AG10803 (cell line): ENCODE measurements around the gene SNAPC5.

ENCODE experiments used
- DNase-seq: peaks from one replicate; pipeline ENCODE4 v3.0.0; 2010; ENCODE audit warnings: low read depth
- H3K4me3 ChIP-seq: 2 replicates; pipeline ENCODE4 v1.5.1; 2011; ENCODE audit warnings: mild to moderate bottlenecking, low read length, control low read depth
- TF ChIP-seq, protein P1 (sequence below): conservative IDR thresholded peaks from 2 replicates; pipeline ENCODE4 v1.5.1; 2011; ENCODE audit warnings: mild to moderate bottlenecking, low read length, control low read depth, inconsistent platforms

Gene SNAPC5, protein sequence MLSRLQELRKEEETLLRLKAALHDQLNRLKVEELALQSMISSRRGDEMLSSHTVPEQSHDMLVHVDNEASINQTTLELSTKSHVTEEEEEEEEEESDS

DNA sequence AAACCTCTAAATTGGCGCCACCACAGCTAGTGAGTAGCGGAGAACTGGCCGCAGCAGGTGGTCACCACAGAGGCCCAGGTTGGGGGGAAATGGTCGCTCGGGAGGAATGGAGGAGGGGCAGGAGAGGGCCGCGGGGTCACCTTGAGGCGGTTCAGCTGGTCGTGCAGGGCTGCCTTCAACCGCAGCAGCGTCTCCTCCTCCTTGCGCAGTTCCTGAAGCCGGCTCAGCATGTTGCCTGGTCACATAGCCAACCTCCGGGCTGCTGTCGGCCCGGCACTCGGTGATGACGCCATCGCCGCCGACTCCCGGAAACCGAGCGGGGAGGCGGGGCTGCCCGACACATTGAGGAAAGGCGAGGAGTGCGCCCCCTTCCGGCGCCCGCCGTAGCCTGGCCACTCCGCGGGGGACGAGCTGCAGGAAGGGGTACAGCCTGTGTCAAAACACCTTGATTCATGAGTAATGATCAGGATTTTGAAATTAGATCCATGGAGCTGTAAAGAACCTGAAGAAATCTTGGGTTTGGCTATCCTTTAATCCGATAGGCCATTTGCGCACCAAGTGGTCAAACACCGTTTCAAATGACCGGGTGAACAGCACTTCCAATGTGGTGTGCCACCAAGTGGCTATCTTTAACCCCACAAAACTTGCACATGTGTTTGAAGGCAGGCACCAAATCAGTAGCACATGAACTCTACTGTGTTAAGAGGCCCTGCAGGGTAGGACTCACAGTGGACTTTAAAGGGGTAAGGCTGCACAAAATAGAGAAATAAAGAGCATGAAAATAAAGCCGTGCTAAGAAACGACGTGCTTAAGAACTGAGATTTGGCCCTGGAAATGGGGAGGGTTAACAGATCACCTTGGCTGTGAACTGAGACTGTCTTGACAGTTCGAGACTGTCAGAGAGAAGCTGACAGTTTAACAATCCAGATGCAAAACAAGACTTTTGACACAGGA, at the start of gene SNAPC5:
TSS of gene SNAPC5 (minus strand) at position 261 of the 954 bp plus-strand sequence. CDS start at position 230, 31 bp downstream.
- TF ChIP-seq, protein P1, sequence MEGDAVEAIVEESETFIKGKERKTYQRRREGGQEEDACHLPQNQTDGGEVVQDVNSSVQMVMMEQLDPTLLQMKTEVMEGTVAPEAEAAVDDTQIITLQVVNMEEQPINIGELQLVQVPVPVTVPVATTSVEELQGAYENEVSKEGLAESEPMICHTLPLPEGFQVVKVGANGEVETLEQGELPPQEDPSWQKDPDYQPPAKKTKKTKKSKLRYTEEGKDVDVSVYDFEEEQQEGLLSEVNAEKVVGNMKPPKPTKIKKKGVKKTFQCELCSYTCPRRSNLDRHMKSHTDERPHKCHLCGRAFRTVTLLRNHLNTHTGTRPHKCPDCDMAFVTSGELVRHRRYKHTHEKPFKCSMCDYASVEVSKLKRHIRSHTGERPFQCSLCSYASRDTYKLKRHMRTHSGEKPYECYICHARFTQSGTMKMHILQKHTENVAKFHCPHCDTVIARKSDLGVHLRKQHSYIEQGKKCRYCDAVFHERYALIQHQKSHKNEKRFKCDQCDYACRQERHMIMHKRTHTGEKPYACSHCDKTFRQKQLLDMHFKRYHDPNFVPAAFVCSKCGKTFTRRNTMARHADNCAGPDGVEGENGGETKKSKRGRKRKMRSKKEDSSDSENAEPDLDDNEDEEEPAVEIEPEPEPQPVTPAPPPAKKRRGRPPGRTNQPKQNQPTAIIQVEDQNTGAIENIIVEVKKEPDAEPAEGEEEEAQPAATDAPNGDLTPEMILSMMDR, result peak; percentile 85
- H3K4me3 ChIP-seq, result peak within 1 kb of the TSS; percentile 85
- DNase-seq, result peak; percentile 91

DNA sequence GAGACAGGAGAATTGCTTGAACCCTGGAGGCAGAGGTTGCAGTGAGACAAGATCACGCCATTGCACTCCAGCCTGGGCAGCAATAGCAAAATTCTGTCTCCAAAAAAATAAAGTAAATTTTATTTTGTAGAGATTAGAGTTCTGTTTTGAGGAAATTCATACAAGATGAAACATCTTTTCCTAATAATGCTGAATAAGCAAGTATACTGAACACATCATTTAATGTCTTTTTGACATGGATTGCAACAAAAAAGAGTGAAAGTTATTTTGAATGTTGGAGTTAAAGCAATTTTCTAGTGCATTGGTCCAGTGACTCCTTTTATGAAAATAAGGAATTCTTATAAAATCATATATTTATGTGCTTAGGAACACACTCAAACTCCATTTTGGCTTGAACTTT, 47.7 kb upstream of the SNAPC5 start:
- TF ChIP-seq, protein P1, result no peak

DNA sequence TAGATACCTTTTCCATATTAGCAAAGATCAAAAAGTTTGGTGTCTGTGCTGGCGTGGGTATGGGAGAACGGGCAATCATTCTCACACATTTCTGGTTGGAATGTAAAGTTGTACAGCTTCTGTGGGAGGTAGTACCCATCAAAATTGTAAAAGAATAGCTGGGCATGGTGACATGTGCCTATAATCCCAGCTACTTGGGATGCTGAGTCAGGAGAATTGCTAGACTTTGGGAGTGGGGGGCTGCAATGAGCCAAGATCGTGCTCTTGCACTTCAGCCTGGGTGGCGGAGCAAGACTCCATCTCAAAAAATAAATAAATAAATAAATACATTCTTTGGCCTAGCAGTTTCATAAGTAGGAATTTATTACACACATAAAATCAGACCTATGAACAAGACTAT, 45.3 kb upstream of the SNAPC5 start:
- DNase-seq, result no peak

More for the DNA sequence above, 47.7 kb upstream of the SNAPC5 start:
- no peak for DNase-seq
- no peak overlapping the region for H3K4me3 ChIP-seq

DNA sequence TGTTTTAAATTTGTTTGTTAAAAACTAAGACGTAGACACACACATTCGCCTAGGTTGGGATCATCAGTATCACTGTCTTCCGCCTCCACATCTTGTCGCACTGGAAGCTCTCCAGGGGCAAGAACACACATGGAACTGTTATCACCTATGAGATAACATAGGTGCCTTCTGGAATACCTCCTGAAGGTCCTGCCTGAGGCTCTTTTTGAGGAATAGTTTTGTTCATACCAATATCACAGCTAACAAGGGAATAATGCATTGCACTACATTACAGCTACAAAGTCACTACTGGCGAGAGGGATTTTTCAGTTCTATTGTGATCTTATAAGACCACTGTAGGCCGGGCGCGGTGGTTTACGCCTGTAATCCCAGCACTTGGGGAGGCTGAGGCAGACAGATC, 37.5 kb upstream of the SNAPC5 start:
- TF ChIP-seq, protein P1, result no peak
- no peak overlapping the region for H3K4me3 ChIP-seq
- DNase-seq, result no peak

More for the DNA sequence above, 45.3 kb upstream of the SNAPC5 start:
- H3K4me3 ChIP-seq, result no peak overlapping the region
- TF ChIP-seq, protein P1, result no peak

DNA sequence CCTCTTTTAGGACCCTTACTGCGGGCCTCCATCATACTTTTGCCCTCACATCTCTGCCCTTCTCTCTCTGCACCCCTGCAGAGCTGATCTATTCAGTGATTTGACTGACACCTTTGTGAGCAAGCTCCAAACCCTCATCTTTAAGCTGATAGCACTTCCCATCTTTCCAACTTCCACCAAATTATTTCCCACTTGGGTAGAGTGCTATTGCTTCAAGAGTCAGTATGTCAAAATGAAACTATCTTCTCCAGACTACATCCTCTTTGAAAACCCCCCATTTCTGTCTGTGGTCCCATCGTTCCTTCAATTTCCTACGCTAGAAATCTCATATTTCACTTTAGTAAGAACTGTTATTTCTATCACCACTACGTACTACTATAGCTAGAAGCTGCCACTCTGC, 27.3 kb upstream of the SNAPC5 start:
- H3K4me3 ChIP-seq, result no peak overlapping the region
- DNase-seq, result no peak
- TF ChIP-seq, protein P1, result no peak

DNA sequence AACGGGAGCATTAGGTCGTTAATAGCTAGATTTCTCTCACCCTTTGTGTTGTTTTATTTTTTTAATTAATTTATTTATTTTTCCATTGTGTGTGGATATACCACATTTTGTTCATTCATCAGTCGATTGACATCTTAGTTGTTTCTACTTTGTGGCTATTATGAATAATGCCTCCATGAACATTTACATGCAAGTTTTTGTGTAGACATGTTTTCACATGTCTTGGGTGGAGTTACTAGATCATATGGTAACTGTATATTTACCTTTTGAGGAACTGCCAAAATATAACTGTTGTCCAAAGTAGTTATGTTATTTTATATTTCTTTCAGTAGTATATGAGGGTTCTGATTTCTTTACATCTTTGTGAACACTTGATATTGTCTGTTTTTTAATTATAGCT, 26.4 kb upstream of the SNAPC5 start:
- DNase-seq, result no peak
- no peak overlapping the region for H3K4me3 ChIP-seq
- TF ChIP-seq, protein P1, result no peak

DNA sequence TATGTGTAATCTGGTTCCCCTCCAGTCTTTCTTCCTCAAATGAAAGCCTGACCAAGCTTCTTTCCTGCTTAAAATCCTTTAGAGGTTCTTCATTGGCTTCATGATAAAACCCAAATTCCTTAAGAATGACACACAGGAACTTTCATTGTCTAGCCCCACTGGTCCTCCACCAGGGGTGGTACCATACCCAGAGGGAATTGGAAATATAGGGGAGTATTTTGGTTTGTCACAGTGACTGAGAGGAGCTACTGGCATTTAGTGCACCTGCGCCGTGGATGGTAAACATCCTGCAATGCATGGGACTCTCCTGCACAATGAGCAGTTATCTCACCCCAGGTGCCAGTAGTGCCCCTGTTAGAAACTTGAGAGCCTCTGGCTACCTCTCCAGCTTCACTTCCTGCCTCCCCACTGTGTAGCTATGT, 18.4 kb upstream of the SNAPC5 start:
- TF ChIP-seq, protein P1, result no peak
- no peak overlapping the region for H3K4me3 ChIP-seq
- peak; percentile 36 for DNase-seq
